T-helper 2 cell (primary cell): ENCODE results near the gene PUM1.
A peak's percentile ranks its signal among the peaks of the same experiment; 100 is the strongest.

Experiments
- DNase-seq, 5 experiments: peaks; one replicate each; pipeline versions ENCODE4 v3.0.0 to v3.0.0-alpha.2; 2012 to 2022

Gene PUM1

DNA sequence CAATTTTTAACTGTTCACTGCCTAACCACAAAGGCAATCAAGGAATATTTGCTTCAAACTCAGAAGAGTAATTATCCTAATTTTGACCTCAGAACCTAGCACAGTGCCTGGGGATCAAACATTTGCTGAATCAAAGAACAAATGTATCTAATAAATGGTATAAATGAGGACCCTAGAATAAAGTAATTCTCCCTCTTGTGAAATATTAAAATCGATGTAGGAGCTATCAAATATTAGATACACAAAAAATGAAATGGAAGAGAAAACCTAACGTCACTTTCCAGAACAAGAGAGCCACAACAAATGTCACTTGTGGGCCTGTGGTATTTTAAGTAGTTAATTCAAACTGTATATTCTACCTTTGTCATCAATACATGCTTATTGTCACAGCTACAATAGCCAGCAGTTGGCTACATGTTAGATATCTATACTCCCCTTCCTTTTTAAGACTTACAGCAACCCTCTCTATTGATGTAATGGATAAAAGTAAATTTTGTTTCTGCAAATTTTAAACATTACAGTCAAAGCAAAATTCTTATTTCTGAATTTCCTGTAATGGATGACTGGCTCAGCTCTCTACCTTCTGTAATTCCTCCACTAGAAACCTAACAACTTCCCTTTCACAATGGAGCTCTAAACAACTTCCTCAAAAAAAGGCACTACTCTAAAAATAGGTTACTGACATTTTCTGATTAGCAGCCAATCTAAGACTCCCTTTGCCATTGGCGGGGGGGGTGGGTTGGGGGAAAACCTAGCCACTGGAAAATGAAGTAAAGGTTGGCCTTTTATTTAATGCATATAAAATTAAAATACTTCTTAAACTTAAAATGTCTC lies 37.6 kb downstream of the PUM1 start:
- no peak for DNase-seq

GRCh38 chr1:31022259-31022658 lies 43.3 kb downstream of the PUM1 start:
- DNase-seq = no peak

- no peak for DNase-seq
These were observed 45.3 kb downstream of the PUM1 start for GRCh38 chr1:31020007-31020790.

GRCh38 chr1:31019401-31019800 lies 46.1 kb downstream of the PUM1 start:
- no peak for DNase-seq

- DNase-seq = no peak
These were observed 48.6 kb downstream of the PUM1 start for GRCh38 chr1:31016868-31017267.

- peak in 1 of 5 experiments; percentile 78 for DNase-seq
These were observed 52.2 kb downstream of the PUM1 start for GRCh38 chr1:31013187-31013864.

- DNase-seq = no peak
These were observed 53.1 kb downstream of the PUM1 start for GRCh38 chr1:31012210-31012924.

DNA sequence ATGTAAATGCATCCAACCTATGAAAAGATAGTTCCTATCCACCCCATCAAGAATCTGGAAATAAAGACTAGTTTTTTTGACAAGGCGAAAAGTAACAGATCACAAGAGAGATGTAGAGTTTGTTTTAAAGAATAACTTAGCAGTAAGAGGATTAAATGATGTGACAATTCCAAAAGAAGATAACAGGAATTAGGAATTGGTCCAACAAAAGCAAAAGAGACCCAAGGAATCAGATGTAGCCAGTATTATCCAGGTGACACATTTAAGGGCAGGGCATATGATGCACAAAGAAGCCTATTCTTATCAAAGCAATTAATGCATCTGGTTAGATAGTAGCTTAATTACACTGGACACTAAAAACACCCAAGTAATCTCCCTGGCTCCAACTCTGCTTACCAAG lies 53.8 kb downstream of the PUM1 start:
- DNase-seq = no peak

DNA sequence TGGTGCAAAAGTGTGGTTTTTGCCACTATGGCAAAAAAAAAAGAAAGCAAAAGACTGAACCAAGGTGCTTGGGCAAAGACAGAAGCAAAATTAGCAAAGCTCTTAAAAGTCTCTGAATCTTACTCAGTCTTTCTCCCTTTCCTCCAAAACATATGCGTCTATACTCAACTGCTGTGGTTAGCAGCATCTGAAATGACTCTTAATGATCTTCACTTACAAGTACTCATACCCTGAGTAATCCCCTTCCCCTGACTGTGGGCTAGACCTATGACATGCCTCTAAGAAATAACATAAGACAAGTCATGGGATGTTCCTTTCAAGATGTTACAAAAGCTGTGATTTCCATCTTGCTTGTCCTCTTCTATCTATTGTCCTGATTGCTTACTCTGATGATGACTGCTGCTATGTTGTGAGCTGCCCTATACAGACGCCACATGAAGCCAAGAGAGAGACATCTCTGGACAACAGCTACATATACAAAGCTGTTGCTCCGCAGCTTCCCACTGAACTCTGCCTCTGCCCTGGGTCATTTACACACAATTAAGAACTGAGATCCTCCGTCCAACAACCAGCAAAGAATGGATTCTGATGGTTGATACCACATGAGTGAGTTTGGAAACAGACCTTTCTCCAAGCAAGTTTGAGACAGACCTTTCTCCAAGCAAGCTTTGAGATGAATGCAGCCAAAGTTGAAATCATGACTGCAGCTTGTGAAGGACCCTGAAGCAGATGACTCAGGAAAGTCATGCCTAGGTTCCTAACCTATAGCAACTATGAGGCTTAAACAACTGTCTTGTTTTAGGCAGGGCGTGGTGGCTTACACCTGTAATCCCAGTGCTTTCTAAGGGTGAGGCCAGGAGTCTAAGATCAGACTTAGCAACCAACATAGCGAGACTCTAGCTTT lies 55.2 kb downstream of the PUM1 start:
- DNase-seq = peak in 1 of 5 experiments; percentile 96

GRCh38 chr1:31007462-31007991 lies 58.0 kb downstream of the PUM1 start:
- peak in 1 of 5 experiments; percentile 75 for DNase-seq

DNA sequence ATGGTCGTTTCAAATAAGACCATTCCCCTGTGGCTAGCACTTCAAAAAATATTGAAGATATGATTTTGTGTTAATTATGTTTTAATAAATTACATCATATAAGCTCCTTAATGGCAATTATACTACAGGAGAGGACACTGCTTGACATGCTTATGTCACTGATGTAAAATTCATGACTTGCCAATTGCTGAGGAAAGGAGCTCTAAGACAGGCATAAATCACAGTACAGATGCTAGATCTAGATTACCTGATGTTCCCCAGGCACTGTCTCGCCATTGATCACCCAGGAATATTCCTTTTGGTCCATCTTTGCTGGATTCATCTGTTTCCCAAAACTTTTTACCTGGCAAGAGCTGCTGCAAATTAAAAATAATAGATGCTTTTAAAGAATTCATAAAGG lies 58.8 kb downstream of the PUM1 start:
- no peak for DNase-seq

DNA sequence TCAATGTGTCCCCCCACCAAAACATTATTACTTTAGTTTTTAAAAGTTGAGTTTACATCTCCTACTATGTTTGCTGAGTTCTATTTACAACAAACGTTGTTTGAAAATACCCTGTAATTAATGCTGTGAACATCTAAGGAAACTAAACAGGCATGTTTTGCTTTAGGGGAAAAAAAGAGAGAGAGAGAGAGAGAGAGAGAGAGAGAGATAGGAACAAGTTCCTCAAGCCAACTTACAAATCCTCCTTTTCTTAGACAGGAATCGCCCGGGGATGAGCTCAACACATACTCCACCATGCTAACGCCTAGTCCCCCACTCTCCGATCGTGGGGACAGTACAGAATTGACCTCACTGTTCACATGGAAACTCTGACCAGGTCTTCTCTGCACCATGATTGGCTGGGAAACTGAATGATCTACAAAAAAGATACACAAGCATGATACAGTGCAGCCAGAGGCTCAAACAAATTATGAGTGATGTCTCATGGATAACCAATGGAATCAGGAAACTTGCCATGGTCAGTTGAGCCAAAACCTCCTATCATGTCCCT lies 59.8 kb downstream of the PUM1 start:
- DNase-seq = no peak

DNA sequence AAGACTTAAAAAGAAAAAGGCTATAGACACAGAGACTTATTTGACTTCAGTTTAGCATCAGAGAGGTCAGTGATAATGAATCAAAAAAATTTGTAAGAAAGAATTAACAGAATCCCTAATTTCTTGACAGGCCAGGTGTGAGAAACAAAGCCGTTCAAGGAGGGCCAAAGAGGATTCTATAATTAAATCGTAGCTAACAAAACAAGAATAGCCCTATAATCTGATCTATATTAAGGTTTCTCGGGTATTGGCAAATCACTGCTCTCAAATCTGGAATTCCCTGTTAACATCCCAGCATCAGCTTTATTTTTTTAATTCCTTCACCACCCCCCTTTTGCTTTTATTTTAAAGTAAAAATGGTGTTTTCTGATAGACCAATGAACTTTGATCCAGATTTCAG lies 60.3 kb downstream of the PUM1 start:
- DNase-seq = no peak

GRCh38 chr1:31004231-31004621 lies 61.3 kb downstream of the PUM1 start:
- no peak for DNase-seq

- DNase-seq = no peak
These were observed 61.8 kb downstream of the PUM1 start for GRCh38 chr1:31003613-31004230.

DNA sequence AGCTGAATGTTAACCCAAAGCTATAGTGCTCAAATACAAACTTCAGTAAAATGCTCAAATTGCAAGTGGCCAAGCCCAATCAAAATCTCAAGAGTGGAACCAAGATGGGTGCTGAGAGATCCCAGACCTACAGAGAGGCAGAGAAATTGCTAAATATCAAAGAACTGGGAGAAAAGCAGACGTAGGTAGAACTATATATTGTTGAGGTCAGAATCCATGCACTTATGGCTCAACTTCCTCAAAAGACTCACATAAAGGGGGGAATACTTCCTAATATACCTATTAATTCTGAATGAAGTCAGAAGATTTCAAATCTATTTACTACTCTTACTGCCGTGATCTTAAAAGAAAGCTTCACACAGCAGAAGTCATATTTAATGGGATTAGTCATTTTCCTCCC lies 65.2 kb downstream of the PUM1 start:
- no peak for DNase-seq

- DNase-seq = peak in 1 of 5 experiments; percentile 28
These were observed 66.6 kb downstream of the PUM1 start for GRCh38 chr1:30998887-30999286.

DNA sequence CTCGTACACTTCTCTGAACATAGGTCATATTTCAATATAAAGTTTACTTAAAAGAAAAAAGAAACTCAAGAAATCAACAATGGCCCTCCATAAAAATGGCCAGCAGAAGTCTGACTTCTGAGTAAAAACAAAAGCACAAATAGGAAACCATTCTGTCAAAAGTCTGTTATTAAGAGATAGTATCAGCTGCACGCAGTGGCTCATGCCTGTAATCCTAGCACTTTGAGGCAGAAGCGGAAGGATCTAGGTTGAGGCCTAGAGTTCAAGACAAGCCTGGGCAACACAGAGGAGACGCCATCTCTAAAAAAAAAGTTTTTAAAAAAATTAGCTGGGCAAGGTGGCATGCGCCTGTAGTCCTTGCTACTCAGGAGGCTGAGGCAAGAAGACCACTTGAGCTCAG lies 67.3 kb downstream of the PUM1 start:
- DNase-seq = peak in 1 of 5 experiments; percentile 95

DNA sequence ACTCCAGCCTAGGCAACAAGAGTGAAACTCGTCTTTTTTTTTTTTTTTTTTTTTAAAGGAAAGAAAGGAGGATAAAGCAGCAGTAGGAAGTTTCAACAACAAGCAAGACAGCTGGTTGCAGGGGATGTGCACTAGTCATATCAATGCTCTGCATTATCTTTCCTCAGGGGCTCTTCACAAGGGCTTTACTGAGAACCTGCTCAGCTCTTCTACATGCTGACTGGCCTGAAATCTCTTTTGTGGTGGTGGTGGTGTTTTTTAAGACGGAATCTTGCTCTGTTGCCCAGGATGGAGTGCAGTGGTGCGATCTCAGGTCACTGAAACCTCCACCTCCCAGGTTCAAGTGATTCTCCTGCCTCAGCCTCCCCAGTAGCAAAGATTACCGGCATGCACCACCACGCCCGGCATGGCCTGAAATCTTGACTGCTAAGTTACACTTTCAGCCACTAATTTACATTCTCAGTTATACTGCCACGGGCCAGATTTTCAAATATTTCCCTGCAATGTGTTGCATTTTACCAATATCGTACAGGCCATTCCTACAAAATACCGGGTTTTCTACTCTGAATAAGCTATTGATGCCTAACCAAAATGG lies 68.0 kb downstream of the PUM1 start:
- peak in 1 of 5 experiments; percentile 80 for DNase-seq

DNA sequence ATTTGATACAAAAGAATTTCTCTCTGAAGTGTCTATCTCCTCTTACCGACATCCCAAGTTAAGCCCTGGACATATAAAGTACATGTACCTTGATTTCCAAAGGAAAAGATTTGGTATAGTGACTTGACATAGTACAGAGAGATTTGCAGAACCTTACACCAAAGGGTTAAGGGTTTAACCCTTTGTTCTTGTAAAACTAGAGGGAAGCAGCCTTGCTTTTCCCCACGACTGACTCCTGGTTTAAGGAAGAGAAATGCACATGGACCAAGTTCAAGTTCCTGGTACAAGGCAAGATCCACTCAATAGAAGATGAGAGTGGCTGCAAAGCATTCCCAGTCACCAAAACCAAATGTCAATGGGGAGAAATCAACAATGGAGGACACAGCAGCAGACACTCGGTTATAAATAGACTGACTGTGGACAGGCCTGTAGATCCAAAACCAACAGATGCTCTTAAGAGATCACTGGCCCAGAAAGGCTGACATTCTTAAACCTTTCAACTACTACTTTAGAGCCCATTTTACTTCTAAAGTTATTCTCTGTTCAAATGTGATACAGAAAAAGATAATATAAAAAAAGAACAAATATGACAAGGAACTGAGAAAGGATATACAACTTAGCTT lies 69.4 kb downstream of the PUM1 start:
- DNase-seq = no peak
